Suprapubic skin (tissue), 4 donors: ENCODE results near the gene RPL36A. TPM values are rescaled to one million over a fixed set of nuclear protein-coding genes. Genes with fewer than 3 reads are reported as not detected.

Source experiments
- DNase-seq, 2 donors: peaks; one replicate each; pipeline ENCODE4 v3.0.0-alpha.2; 2019; ENCODE audit warnings: low spot score in 2 of 2
- H3K27ac ChIP-seq: fragments of 200-600 bp; sonication (generic); one replicate; pipeline ENCODE4 v1.5.1; 2019
- H3K27me3 ChIP-seq: fragments of 200-600 bp; sonication (generic); one replicate; pipeline ENCODE4 v1.5.1; 2019
- H3K36me3 ChIP-seq: fragments of 200-600 bp; sonication (generic); one replicate; pipeline ENCODE4 v1.5.1; 2019
- H3K4me1 ChIP-seq: fragments of 200-600 bp; sonication (generic); one replicate; pipeline ENCODE4 v1.5.1; 2019
- H3K4me3 ChIP-seq: fragments of 200-600 bp; sonication (generic); one replicate; pipeline ENCODE4 v1.5.1; 2019; ENCODE audit warnings: mild to moderate bottlenecking
- H3K9me3 ChIP-seq: fragments of 200-600 bp; sonication (generic); one replicate; pipeline ENCODE4 v1.5.1; 2019
- CTCF ChIP-seq, 2 donors: fragments of 200-600 bp in 1 of 2; fragments of 450-650 bp in 1 of 2; sonication (generic) in 1 of 2; IDR thresholded peaks; one replicate each; pipeline ENCODE4 v1.5.1; 2016 to 2019; ENCODE audit warnings: antibody characterized with exemption in 2 of 2, mild to moderate bottlenecking in 1 of 2, moderate library complexity in 1 of 2
- EP300 ChIP-seq: sonication (generic); formaldehyde crosslinking; IDR thresholded peaks from one replicate; pipeline ENCODE4 v1.6.1; 2017; ENCODE audit warnings: antibody characterized with exemption
- POLR2A ChIP-seq, 2 donors: fragments of 450-650 bp; IDR thresholded peaks; one replicate each; pipeline ENCODE4 v1.6.1; 2017; ENCODE audit warnings: antibody characterized with exemption in 2 of 2, mild to moderate bottlenecking in 2 of 2, moderate library complexity in 2 of 2
- POLR2AphosphoS5 ChIP-seq, 3 donors: sonication (generic); formaldehyde crosslinking; IDR thresholded peaks; one replicate each; pipeline ENCODE4 v1.6.1; 2017; ENCODE audit warnings: antibody characterized with exemption in 3 of 3
- WGBS: methylation state at CpG from one replicate; pipeline ENCODE4 v1.1.5; 2018; 5-methylcytosine and 5-hydroxymethylcytosine counted together
- total RNA-seq, 4 donors: library from RNA; depleted of rRNA; stranded (reverse); fragments of >200 nt; gene quantifications; one replicate each; pipeline ENCODE4 v1.1.0, GENCODE V29; 2016

RPL36A gene
- total RNA-seq, 4 donors from 2014 or later = 1,064 to 2,433 (median 2,004) TPM

- no peak overlapping the region for H3K4me3 ChIP-seq
- DNase-seq = no peak
- no peaks in the 10 kb centered on the region for H3K9me3 ChIP-seq
- TF ChIP-seq POLR2A (IDR thresholded peaks at IDR 0.05) (no peak), POLR2AphosphoS5 (IDR thresholded peaks at IDR 0.05) (no peak), EP300 (no peak), CTCF (IDR thresholded peaks at IDR 0.05) (no peak)
- H3K4me1 ChIP-seq = no peaks in the 10 kb centered on the region
- H3K27me3 ChIP-seq = no peaks in the 10 kb centered on the region
- no peak overlapping the region for H3K27ac ChIP-seq
- 77% methylated on average over 7 of the region's 7 CpGs for WGBS
- no peaks in the 10 kb centered on the region for H3K36me3 ChIP-seq
Observed at GRCh38 chrX:101385026-101385684, 5.7 kb upstream of the RPL36A start.

GRCh38 chrX:101385795-101386541 is 4.8 kb upstream of the RPL36A start, which contains the start of gene BTK:
TSS of gene BTK (minus strand) at chrX:101386191. CDS start at chrX:101375284, 10,907 bp downstream.
- WGBS = 75% methylated on average over 9 of the region's 9 CpGs
- Histone ChIP-seq H3K27me3 (no peaks in the 10 kb centered on the region), H3K27ac (no peak within 1 kb of the TSS), H3K9me3 (no peaks in the 10 kb centered on the region), H3K4me3 (peak within 1 kb of the TSS; percentile 14), H3K36me3 (no peaks in the 10 kb centered on the region), H3K4me1 (no peaks in the 10 kb centered on the region)
- TF ChIP-seq EP300 = no peak
- TF ChIP-seq CTCF (IDR thresholded peaks at IDR 0.05) = no peak
- no peak for TF ChIP-seq POLR2A (IDR thresholded peaks at IDR 0.05)
- no peak for TF ChIP-seq POLR2AphosphoS5 (IDR thresholded peaks at IDR 0.05)
- DNase-seq = no peak

- H3K4me3 ChIP-seq = no peak overlapping the region
- no peaks in the 10 kb centered on the region for H3K9me3 ChIP-seq
- H3K4me1 ChIP-seq = peaks cover under 1% of the 10 kb centered on the region
- H3K27ac ChIP-seq = no peak overlapping the region
- 76% methylated on average over 6 of the region's 6 CpGs for WGBS
- no peaks in the 10 kb centered on the region for H3K27me3 ChIP-seq
- no peak for TF ChIP-seq POLR2AphosphoS5 (IDR thresholded peaks at IDR 0.05)
- TF ChIP-seq POLR2A (IDR thresholded peaks at IDR 0.05) = no peak
- TF ChIP-seq CTCF (IDR thresholded peaks at IDR 0.05) = no peak
- TF ChIP-seq EP300 = no peak
- no peak for DNase-seq
- H3K36me3 ChIP-seq = no peaks in the 10 kb centered on the region
Observed at GRCh38 chrX:101386542-101386885, 4.3 kb upstream of the RPL36A start.

- TF ChIP-seq POLR2AphosphoS5 (IDR thresholded peaks at IDR 0.05) (no peak), POLR2A (IDR thresholded peaks at IDR 0.05) (no peak)
- Histone ChIP-seq H3K27ac (no peak overlapping the region), H3K4me3 (no peak overlapping the region), H3K36me3 (no peaks in the 10 kb centered on the region), H3K27me3 (no peaks in the 10 kb centered on the region), H3K4me1 (peaks cover 14% of the 10 kb centered on the region), H3K9me3 (no peaks in the 10 kb centered on the region)
- WGBS = 85% methylated on average over 3 of the region's 3 CpGs
- no peak for DNase-seq
Observed at GRCh38 chrX:101388604-101389003, 2.2 kb upstream of the RPL36A start.

GRCh38 chrX:101391831-101392230 is 1.0 kb downstream of the RPL36A start:
- Histone ChIP-seq H3K9me3 (no peaks in the 10 kb centered on the region), H3K27me3 (no peaks in the 10 kb centered on the region), H3K36me3 (no peaks in the 10 kb centered on the region), H3K4me1 (peaks cover 14% of the 10 kb centered on the region), H3K27ac (peak overlapping the region; percentile 78), H3K4me3 (peak overlapping the region; percentile 58)
- no peak for DNase-seq
- WGBS = 71% methylated on average over 6 of the region's 6 CpGs
- TF ChIP-seq CTCF (IDR thresholded peaks at IDR 0.05) (no peak), POLR2AphosphoS5 (IDR thresholded peaks at IDR 0.05) (no peak), EP300 (no peak), POLR2A (IDR thresholded peaks at IDR 0.05) (no peak)
